HEK293 (cell line): Measurements from ENCODE around the gene SIRT7.

Experiments used
- BCL11A ChIP-seq: fragments of 450-650 bp; formaldehyde crosslinking; IDR thresholded peaks from 2 replicates; pipeline ENCODE4 v1.5.1; 2016; ENCODE audit warnings: low read depth, missing biosample characterization, missing genetic modification characterization
- IKZF3 ChIP-seq: fragments of 450-650 bp; IDR thresholded peaks from 2 replicates; pipeline ENCODE4 v1.5.0; 2018; ENCODE audit warnings: missing biosample characterization, mild to moderate bottlenecking, missing genetic modification characterization, moderate library complexity
- KLF1 ChIP-seq: fragments of 450-650 bp; formaldehyde crosslinking; IDR thresholded peaks from 2 replicates; pipeline ENCODE4 v1.5.1; 2016; ENCODE audit warnings: missing biosample characterization, missing genetic modification characterization
- REPIN1 ChIP-seq: fragments of 450-650 bp; formaldehyde crosslinking; IDR thresholded peaks from 2 replicates; pipeline ENCODE4 v1.5.1; 2017; ENCODE audit warnings: missing biosample characterization, missing genetic modification characterization, low read depth
- SALL2 ChIP-seq: fragments of 450-650 bp; formaldehyde crosslinking; IDR thresholded peaks from 2 replicates; pipeline ENCODE4 v1.5.0; 2017; ENCODE audit warnings: missing biosample characterization, mild to moderate bottlenecking, missing genetic modification characterization, borderline replicate concordance
- SCRT1 ChIP-seq: fragments of 450-650 bp; formaldehyde crosslinking; IDR thresholded peaks from 2 replicates; pipeline ENCODE4 v1.5.1; 2016; ENCODE audit warnings: missing biosample characterization, missing genetic modification characterization, borderline replicate concordance
- SCRT2 ChIP-seq: fragments of 450-650 bp; formaldehyde crosslinking; IDR thresholded peaks from 2 replicates; pipeline ENCODE4 v1.5.1; 2016; ENCODE audit warnings: missing biosample characterization, missing genetic modification characterization
- SETDB1 ChIP-seq: IDR thresholded peaks from one replicate; pipeline ENCODE4 v1.6.1; 2017; ENCODE audit warnings: mild to moderate bottlenecking, low read length, moderate library complexity, mixed read lengths; ENCODE audit not compliant: insufficient read length
- TSHZ1 ChIP-seq: fragments of 450-650 bp; formaldehyde crosslinking; IDR thresholded peaks from 2 replicates; pipeline ENCODE4 v1.5.1; 2016; ENCODE audit warnings: missing biosample characterization, missing genetic modification characterization, borderline replicate concordance
- ZNF10 ChIP-seq: fragments of 450-650 bp; formaldehyde crosslinking; IDR thresholded peaks from 2 replicates; pipeline ENCODE4 v1.5.1; 2017; ENCODE audit warnings: missing biosample characterization, missing genetic modification characterization
- ZNF223 ChIP-seq: fragments of 450-650 bp; formaldehyde crosslinking; IDR thresholded peaks from 2 replicates; pipeline ENCODE4 v1.5.1; 2016; ENCODE audit warnings: missing biosample characterization, missing genetic modification characterization
- ZNF280D ChIP-seq: fragments of 450-650 bp; formaldehyde crosslinking; IDR thresholded peaks from 2 replicates; pipeline ENCODE4 v1.5.1; 2016; ENCODE audit warnings: missing biosample characterization, missing genetic modification characterization
- ZNF335 ChIP-seq: fragments of 450-650 bp; formaldehyde crosslinking; conservative IDR thresholded peaks from 2 replicates; pipeline ENCODE4 v1.5.1; 2016; ENCODE audit warnings: missing biosample characterization, missing genetic modification characterization
- ZNF513 ChIP-seq: fragments of 450-650 bp; IDR thresholded peaks from 2 replicates; pipeline ENCODE4 v1.5.1; 2018; ENCODE audit warnings: missing biosample characterization, missing genetic modification characterization
- ZNF621 ChIP-seq: fragments of 450-650 bp; formaldehyde crosslinking; IDR thresholded peaks from 2 replicates; pipeline ENCODE4 v1.5.1; 2017; ENCODE audit warnings: missing biosample characterization, missing genetic modification characterization
- ZNF654 ChIP-seq: fragments of 450-650 bp; formaldehyde crosslinking; IDR thresholded peaks from 2 replicates; pipeline ENCODE4 v1.5.1; 2016; ENCODE audit warnings: low read depth, missing biosample characterization, missing genetic modification characterization
- ZSCAN4 ChIP-seq: fragments of 450-650 bp; formaldehyde crosslinking; IDR thresholded peaks from 2 replicates; pipeline ENCODE4 v1.5.1; 2017; ENCODE audit warnings: missing biosample characterization, missing genetic modification characterization
- TF ChIP-seq, protein P1 (sequence below): fragments of 450-650 bp; formaldehyde crosslinking; IDR thresholded peaks from 2 replicates; pipeline ENCODE4 v1.5.1; 2016; ENCODE audit warnings: missing biosample characterization, missing genetic modification characterization
- TF ChIP-seq, protein P2 (sequence below): fragments of 450-650 bp; formaldehyde crosslinking; IDR thresholded peaks from 2 replicates; pipeline ENCODE4 v1.5.1; 2016; ENCODE audit warnings: missing biosample characterization, missing genetic modification characterization, borderline replicate concordance

Gene SIRT7

DNA sequence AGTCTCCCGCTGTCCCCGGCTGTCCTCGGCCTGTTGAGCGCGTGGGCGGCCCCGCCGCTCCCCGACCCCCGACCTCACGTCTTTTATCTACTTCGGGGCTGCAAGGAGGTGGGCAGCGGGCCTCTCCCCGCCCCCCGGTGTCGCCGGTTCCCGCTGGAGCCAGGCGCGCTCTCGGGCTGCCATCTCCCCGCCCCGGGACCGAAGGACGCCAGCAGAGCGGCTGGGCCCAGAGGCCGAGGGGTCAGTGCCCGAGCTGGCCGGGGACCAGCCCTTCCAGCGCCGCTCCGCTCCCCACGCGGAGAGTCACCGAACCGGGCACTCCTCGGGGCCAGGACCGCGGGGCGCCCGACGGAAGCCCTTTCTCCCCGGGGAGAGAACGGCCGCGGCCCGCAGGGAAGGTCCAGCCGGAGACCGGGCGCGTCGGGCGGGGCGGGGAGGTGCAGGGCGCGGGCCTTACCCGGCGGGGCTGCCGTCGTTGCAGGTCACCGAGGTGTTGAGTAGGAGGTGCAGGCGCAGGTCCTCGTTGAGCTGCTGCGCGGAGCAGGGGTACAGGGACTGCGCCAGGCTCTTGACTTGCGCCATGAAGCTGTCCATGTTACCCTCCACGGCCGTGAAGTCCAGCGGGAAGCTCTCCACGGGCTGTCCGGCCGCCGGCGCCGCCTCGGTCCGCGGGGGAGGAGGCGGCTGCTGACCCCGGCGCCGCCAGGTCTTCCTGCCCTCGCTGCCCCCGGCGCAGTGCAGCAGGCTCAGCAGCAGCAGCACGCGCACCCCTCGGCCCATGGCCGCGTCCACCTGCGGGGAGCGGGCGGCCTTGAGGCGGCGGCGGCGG, 42.4 kb upstream of the SIRT7 start (continued):
- TF ChIP-seq ZNF513 (tag by site-specific recombination) = no peak
- TF ChIP-seq ZNF223 (tag by site-specific recombination) = no peak
- TF ChIP-seq SETDB1 = no peak
- TF ChIP-seq TSHZ1 = no peak
- TF ChIP-seq, protein P1, sequence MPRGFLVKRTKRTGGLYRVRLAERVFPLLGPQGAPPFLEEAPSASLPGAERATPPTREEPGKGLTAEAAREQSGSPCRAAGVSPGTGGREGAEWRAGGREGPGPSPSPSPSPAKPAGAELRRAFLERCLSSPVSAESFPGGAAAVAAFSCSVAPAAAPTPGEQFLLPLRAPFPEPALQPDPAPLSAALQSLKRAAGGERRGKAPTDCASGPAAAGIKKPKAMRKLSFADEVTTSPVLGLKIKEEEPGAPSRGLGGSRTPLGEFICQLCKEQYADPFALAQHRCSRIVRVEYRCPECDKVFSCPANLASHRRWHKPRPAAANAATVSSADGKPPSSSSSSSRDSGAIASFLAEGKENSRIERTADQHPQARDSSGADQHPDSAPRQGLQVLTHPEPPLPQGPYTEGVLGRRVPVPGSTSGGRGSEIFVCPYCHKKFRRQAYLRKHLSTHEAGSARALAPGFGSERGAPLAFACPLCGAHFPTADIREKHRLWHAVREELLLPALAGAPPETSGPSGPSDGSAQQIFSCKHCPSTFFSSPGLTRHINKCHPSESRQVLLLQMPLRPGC = no peak
- no peak for TF ChIP-seq SCRT1 (tag by site-specific recombination)
- no peak for TF ChIP-seq ZSCAN4 (tag by site-specific recombination)
- TF ChIP-seq ZNF335 (tag by site-specific recombination) = peak; percentile 11; the same call in 1 of the 2 replicates
- peak; percentile 33; the same call in 1 of the 2 replicates for TF ChIP-seq BCL11A (tag by site-specific recombination)
- TF ChIP-seq IKZF3 (tag by site-specific recombination) = no peak
- TF ChIP-seq ZNF621 (tag by site-specific recombination) = no peak
- no peak for TF ChIP-seq ZNF654
- TF ChIP-seq ZNF280D (tag by site-specific recombination) = no peak
- TF ChIP-seq, protein P2, sequence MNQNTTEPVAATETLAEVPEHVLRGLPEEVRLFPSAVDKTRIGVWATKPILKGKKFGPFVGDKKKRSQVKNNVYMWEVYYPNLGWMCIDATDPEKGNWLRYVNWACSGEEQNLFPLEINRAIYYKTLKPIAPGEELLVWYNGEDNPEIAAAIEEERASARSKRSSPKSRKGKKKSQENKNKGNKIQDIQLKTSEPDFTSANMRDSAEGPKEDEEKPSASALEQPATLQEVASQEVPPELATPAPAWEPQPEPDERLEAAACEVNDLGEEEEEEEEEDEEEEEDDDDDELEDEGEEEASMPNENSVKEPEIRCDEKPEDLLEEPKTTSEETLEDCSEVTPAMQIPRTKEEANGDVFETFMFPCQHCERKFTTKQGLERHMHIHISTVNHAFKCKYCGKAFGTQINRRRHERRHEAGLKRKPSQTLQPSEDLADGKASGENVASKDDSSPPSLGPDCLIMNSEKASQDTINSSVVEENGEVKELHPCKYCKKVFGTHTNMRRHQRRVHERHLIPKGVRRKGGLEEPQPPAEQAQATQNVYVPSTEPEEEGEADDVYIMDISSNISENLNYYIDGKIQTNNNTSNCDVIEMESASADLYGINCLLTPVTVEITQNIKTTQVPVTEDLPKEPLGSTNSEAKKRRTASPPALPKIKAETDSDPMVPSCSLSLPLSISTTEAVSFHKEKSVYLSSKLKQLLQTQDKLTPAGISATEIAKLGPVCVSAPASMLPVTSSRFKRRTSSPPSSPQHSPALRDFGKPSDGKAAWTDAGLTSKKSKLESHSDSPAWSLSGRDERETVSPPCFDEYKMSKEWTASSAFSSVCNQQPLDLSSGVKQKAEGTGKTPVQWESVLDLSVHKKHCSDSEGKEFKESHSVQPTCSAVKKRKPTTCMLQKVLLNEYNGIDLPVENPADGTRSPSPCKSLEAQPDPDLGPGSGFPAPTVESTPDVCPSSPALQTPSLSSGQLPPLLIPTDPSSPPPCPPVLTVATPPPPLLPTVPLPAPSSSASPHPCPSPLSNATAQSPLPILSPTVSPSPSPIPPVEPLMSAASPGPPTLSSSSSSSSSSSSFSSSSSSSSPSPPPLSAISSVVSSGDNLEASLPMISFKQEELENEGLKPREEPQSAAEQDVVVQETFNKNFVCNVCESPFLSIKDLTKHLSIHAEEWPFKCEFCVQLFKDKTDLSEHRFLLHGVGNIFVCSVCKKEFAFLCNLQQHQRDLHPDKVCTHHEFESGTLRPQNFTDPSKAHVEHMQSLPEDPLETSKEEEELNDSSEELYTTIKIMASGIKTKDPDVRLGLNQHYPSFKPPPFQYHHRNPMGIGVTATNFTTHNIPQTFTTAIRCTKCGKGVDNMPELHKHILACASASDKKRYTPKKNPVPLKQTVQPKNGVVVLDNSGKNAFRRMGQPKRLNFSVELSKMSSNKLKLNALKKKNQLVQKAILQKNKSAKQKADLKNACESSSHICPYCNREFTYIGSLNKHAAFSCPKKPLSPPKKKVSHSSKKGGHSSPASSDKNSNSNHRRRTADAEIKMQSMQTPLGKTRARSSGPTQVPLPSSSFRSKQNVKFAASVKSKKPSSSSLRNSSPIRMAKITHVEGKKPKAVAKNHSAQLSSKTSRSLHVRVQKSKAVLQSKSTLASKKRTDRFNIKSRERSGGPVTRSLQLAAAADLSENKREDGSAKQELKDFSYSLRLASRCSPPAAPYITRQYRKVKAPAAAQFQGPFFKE (tag by site-specific recombination) = no peak
- no peak for TF ChIP-seq SALL2 (tag by site-specific recombination)
- TF ChIP-seq KLF1 (tag by site-specific recombination) = peak; percentile 73
- no peak for TF ChIP-seq REPIN1 (tag by site-specific recombination)
- no peak for TF ChIP-seq ZNF10 (tag by site-specific recombination)
- no peak for TF ChIP-seq SCRT2 (tag by site-specific recombination)
